Stimulated activated CD8-positive, alpha-beta memory T cell treated with anti-CD3 and anti-CD28 coated beads, Interleukin-12 subunit alpha, Interleukin-12 subunit beta, amount 100 ng/mL, for 1 hour (primary cell): ENCODE results near the gene ANXA5.
"Not testable (repeated sequence)": the region's sequence is repeated elsewhere in the genome, so short reads cannot be mapped to it uniquely, and the experiment has no call there.

ENCODE experiments used
- DNase-seq: peaks from one replicate; pipeline ENCODE4 v3.0.0-alpha.2; 2020; ENCODE audit warnings: low read depth

ANXA5 gene

GRCh38 chr4:121679267-121679666, 17.5 kb downstream of the ANXA5 start:
- no peak for DNase-seq

GRCh38 chr4:121677524-121677923, 19.3 kb downstream of the ANXA5 start:
- DNase-seq, result no peak

DNA sequence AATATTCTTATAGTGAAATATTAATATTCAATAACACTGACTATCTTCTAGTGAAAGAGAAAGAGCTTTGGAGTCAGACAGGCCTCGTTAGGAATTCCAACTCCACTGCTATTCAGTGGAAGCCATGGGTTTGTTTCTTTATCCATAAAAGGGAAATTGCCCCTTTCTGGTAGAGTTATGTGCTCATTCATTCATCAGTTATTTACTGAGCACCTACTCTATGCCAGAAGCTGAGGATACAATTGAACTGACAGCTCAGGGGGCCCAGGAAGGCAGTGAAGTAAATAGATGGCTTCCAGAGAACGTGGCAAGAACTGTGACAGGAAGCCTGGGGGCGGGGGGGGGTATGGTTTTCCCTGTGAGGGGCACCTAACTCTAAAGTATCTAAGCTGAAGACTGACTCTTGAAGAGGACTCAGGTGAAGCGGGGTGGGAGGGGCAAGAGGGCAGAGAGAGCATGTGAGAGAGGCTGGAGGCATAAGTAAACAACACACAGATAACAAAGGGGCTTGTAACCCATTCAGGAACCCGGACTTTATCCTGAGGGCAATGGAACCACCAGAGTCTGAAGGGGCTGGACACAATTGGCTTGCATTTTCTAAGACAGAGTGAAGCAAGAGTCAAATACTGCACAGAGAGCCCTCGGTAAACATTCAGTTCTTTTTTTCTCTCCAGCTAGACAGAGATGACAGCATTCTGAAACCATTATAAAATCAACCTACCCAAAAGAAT, 20.3 kb downstream of the ANXA5 start:
- no peak for DNase-seq

DNA sequence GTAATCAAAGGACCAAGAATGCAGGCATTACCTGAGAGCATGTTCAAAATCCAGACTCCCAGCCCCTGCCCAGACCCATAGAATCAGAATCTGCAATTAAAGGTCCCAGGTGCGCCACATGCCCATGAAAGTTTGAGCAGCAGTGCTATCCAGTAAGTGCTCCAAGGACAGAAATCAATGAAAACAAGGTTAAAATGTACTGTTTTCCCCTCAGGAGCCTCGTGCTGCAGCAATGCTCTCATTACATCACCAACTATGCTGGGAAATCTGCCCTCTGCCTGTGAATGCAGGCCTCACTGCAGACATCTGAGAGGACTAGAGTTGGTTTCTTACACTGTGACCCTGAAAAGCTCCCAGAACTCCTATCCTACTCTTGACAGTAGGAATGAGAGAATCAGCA, 21.1 kb downstream of the ANXA5 start:
- no peak for DNase-seq

GRCh38 chr4:121674696-121675095, 22.1 kb downstream of the ANXA5 start:
- no peak for DNase-seq

DNA sequence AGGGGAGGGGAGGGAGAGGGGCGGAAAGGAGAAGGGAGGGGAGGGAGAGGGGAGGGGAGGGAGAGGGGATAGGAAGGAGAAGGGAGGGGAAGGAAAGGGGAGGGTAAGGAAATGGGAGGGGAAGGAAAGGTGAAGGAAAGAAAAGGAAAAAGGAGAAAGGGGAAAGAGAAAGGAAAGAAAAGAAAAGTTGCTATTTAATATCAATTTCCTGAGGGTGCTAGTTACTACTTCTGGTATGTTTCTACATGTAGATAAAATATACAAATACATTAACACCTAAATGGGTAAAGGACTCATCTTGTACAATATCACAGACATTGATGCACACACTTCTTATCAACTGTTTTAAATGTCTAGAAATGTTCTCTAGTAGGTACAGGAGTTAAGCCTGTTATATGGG, 22.6 kb downstream of the ANXA5 start:
- no peak for DNase-seq

DNA sequence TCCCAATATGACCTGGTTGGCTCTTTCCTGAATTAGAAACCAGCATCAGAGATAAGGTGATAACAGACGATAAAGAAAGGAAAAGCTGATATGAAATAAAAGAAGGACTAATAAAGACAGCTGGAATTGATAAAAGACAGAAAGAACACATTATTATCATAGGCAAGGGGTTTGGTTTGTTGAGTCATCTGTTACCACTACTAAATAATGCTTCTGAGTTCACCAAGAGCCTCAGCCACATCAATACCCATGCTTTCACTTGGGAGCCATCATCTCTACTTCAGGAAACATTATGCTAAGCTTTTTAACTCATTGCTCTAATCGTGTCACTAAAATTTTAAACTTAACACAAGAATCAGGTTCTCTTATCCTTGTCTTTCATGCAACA, 27.6 kb downstream of the ANXA5 start:
- DNase-seq, result no peak

- DNase-seq, result no peak
Measured at GRCh38 chr4:121668368-121669162, 28.2 kb downstream of the ANXA5 start.

GRCh38 chr4:121666091-121666679, 30.6 kb downstream of the ANXA5 start:
- no peak for DNase-seq

GRCh38 chr4:121665371-121665770, 31.4 kb downstream of the ANXA5 start:
- DNase-seq, result no peak

GRCh38 chr4:121662225-121662624, 34.6 kb downstream of the ANXA5 start:
- no peak for DNase-seq

DNA sequence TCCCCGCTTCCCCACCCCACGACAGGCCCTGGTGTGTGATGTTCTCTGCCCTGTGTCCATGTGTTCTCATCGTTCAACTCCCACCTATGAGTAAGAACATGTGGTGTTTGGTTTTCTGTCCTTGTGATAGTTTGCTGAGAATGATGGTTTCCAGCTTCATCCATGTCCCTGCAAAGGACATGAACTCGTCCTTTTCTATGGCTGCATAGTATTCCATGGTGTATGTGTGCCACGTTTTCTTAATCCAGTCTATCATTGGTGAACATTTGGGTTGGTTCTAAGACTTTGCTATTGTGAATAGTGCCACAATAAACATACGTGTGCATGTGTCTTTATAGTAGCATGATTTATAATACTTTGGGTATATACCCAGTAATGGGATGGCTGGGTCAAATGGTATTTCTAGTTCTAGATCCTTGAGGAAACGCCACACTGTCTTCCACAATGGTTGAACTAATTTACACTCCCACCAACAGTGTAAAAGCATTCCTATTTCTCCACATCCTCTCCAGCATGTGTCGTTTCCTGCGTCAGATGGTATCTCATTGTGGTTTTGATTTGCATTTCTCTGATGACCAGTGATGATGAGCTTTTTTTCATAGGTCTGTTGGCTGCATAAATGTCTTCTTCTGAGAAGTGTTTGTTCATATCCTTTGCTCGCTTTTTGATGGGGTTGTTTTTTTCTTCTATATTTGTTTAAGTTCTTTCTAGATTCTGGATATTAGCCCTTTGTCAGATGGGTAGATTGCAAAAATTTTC, 36.4 kb downstream of the ANXA5 start:
- DNase-seq, result not testable (repeated sequence)

DNA sequence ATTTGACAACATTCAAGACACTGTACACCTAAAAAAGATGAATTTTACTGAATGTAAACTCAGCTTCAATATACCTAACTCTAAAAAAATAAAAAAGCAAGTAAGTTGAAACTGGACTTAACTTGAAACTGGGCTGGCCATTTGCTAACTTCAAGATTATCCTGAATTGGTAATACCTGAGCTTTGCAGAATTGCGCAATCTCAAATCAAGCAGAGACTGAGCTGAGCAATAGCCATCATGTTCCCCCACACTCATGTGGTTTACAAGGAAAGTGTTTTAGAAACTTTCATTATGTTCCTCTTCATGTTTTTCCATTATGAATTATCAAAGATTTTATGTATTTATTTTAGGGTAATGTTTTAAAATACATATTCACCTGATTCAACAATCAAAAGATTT, 38.7 kb downstream of the ANXA5 start:
- DNase-seq, result no peak

DNA sequence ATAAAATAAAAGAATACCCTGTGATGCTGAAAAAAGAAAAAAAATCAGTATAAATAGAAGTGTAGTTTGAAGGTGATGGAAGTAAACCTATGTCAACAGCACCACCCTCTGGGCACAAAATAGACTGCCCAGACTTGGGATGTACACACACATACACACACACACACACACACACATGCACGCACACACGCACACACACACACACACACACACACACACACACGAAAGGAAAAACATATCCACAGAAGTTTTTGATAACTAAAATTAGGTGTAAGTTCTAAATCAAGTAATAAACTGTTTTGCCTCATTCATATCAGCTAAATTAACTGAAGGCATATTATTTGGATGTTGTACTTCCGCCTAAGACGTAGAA, 40.5 kb downstream of the ANXA5 start:
- DNase-seq, result no peak

DNA sequence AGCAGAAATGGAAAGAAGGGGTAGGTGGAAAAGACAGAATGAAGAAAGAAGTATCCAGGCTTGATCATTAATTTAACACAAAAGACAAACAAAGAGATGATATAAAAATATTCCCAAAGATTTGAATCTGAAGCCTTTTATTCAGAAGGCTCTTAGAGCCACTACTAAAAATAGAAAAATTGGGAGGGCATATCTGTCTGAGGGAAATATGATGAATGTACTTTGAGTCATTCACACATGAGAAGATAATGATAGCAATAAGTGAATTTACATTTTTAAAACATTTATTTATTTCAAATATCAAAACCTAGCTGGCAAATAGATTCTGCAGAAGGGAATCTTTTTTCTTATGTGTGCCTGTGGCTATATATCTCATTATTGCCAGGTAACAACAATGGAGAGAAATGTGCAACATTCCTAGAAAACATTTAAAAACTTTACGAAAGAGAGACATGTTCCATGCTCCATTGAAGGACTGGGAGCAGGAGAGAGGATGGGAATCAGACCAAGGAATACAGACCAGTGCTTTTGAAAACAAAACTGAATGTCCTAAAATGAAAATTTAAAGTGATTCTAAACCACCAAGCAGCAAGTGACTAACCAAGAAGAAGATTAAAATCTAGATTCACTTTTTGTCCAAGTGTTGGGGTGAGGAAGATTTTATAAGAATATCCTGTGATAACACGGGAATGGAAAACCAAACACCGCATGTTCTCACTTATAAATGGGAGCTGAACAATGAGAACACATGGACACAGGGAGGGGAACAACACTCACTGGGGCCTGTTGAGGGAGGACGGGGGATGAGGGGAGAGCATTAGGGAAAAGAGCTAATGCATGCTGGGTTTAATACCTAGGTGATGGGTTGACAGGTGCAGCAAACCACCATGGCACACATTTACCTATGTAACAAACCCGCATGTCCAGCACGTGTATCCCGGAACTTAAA, 41.2 kb downstream of the ANXA5 start:
- DNase-seq, result no peak

- DNase-seq, result no peak
Measured at GRCh38 chr4:121654738-121655137, 42.0 kb downstream of the ANXA5 start.

- DNase-seq, result no peak
Measured at GRCh38 chr4:121653986-121654385, 42.8 kb downstream of the ANXA5 start.

GRCh38 chr4:121653214-121653613, 43.6 kb downstream of the ANXA5 start:
- no peak for DNase-seq

DNA sequence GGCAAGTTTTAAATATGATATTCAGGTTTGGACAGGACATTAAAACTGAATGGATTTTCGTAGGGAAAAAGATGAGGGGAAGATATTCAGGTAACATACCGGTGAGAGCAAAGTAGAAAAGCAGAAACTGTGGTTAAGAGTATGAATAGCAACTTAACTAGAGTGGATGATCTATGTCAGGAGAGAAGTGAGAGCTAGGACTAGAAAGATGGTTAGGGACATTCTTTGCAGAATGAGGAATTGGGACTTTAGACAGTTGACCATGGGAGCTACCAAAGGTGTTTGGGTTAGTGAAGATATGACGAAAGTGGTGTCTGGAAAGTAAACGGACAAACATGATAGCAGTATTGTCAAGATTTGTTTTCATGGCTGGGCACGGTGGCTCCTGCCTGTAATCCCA, 45.2 kb downstream of the ANXA5 start:
- no peak for DNase-seq

DNA sequence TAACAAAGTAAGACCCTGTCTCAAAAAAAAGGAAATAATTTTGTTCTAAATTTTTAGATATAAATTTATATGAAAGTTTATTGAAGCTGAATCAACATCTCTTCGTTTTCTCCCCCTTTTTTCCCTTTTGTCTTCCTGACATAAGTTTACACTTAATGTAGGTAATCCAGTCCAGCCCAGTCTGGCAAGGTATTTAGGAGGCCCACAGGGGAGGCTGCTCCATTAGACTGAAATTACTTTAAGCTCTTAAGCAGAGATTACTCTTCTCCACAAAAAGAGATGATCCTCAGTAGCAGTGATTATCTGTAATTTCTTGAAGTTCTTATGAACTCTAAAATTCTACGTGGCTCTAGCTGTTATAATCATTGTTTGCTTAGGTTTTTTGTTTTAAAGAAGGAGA, 46.0 kb downstream of the ANXA5 start:
- DNase-seq, result no peak

DNA sequence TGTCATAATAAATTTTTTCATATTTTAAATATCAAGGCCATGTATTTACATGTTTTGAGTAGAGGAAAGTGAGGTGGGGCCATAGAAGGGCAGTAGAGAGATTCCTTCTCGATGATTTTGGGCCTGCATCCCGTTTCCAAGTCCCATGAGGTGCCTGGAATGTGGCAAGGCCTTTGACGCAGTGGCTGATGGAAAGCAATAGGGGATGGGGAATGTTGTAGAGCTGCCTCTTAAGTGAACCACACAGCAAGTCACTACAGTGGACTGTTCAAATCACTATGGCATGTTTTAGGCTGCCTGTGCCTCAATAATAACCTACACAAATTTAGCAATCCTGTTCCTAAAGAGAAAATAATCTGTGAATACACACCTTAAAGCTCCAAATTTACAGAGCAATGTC, 48.3 kb downstream of the ANXA5 start:
- DNase-seq, result no peak
